NCI-H82 (cell line): ENCODE measurements around the gene SMIM41.

Experiments
- DNase-seq: peaks from one replicate; lab custom pipeline; 2025; lab: John Stamatoyannopoulos, UW

SMIM41 gene

GRCh38 chr12:52063082-52063924, 16.2 kb upstream of the SMIM41 start:
- no peak for DNase-seq

- DNase-seq: no peak
These were observed 15.4 kb upstream of the SMIM41 start for GRCh38 chr12:52063981-52064649.

GRCh38 chr12:52066346-52067080, 13.0 kb upstream of the SMIM41 start:
- peak; percentile 17 for DNase-seq

- no peak for DNase-seq
These were observed 12.5 kb upstream of the SMIM41 start for GRCh38 chr12:52067081-52067374.

GRCh38 chr12:52069327-52070184, 9.9 kb upstream of the SMIM41 start, which contains the start of gene ATG101:
ATG101 (plus strand) TSS chr12:52069978; CDS start chr12:52073651, 3,673 bp downstream.
- DNase-seq: peak; percentile 98

GRCh38 chr12:52070185-52070925, 9.1 kb upstream of the SMIM41 start:
- DNase-seq: no peak

GRCh38 chr12:52073531-52074381, 5.7 kb upstream of the SMIM41 start:
- DNase-seq: no peak

GRCh38 chr12:52074971-52075724, 4.4 kb upstream of the SMIM41 start:
- DNase-seq: no peak

GRCh38 chr12:52076811-52077210, 2.7 kb upstream of the SMIM41 start:
- DNase-seq: no peak

GRCh38 chr12:52078276-52078675, 1.2 kb upstream of the SMIM41 start:
- no peak for DNase-seq

GRCh38 chr12:52080403-52081251, 1.1 kb downstream of the SMIM41 start:
- no peak for DNase-seq

GRCh38 chr12:52081263-52081733, 1.8 kb downstream of the SMIM41 start:
- DNase-seq: peak; percentile 37

- no peak for DNase-seq
These were observed 2.6 kb downstream of the SMIM41 start for GRCh38 chr12:52082026-52082668.

GRCh38 chr12:52082669-52082987, 3.1 kb downstream of the SMIM41 start:
- no peak for DNase-seq

- DNase-seq: peak; percentile 83
These were observed 3.6 kb downstream of the SMIM41 start for GRCh38 chr12:52082988-52083637.

- no peak for DNase-seq
These were observed 4.1 kb downstream of the SMIM41 start for GRCh38 chr12:52083638-52083996.

- no peak for DNase-seq
These were observed 5.2 kb downstream of the SMIM41 start for GRCh38 chr12:52084491-52085231.
